NCI-H2107 (cell line): Measurements from ENCODE around the gene CALCOCO2.
"Not testable (repeated sequence)": the region's sequence is repeated elsewhere in the genome, so short reads cannot be mapped to it uniquely, and the experiment has no call there.

Experiments
- DNase-seq: peaks from one replicate; lab custom pipeline; 2025; lab: John Stamatoyannopoulos, UW

CALCOCO2 gene

GRCh38 chr17:48830840-48831548, at the start of gene CALCOCO2:
Gene CALCOCO2, plus strand, starts transcription at chr17:48831035. Its CDS starts 10,673 bp downstream, at chr17:48841708.
- DNase-seq: peak; percentile 87

- no peak for DNase-seq
Measured at GRCh38 chr17:48787828-48788227, 43.0 kb upstream of the CALCOCO2 start.

DNA sequence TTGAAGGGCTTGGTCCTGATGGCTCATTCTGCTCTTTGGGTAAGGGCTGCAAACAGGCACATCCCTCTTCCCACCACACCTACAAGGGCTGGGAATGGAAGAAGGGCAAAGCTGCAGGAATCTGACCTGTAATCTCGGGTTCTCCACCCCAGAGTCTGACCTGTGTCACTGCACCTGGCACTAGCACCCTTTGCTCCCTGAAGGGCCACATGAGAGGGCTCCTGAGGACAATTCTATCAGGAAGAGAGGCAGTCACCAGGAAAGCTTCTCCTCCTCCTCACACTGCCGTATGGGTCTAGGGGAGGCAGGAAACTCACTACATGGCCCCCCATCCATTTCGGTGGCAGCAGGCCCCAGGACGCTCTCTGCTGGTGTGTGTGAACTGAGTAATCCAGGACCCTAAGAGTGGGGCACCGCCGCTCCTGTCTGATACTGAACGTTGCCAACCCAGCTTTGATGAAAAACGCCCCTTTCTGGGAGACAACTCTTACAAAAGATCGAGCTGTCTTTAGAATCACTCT, 40.2 kb upstream of the CALCOCO2 start:
- DNase-seq: no peak

GRCh38 chr17:48791128-48792032, 39.5 kb upstream of the CALCOCO2 start:
- peak; percentile 60 for DNase-seq

DNA sequence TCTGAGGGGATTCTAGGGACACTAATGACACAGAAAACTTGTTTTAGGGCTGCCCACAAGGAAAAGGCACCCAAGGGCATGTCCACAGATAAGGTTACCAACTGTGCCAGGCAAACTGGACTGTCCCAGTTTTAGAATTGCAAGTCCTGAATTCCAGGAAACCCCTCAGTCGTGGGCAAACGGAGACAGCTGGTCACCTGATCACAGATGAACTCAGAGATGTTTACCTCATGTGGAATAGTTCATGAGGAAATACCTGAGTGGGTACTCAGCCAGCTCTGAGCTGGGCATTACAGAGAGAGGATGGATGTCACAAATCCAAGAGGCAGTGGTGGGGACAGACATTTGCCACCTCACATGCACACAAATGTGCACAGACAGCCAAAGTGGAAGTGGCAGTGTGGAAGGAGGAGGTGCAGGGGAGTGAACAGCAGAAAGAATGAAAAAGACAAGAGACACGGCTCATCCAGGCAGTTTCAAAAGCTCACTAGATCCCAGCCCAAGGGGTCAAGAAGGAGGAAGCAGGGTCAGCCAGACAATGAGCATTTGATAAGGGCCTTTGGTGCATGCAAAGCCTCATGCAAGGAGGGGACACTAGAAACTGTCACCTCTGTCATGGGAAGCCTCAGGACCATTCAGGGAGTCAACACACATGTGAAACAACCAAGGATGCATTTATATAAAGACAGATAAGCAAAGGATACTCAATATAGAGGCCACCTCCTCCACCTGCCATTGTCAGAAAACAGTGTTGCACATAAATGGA, 38.6 kb upstream of the CALCOCO2 start:
- no peak for DNase-seq

DNA sequence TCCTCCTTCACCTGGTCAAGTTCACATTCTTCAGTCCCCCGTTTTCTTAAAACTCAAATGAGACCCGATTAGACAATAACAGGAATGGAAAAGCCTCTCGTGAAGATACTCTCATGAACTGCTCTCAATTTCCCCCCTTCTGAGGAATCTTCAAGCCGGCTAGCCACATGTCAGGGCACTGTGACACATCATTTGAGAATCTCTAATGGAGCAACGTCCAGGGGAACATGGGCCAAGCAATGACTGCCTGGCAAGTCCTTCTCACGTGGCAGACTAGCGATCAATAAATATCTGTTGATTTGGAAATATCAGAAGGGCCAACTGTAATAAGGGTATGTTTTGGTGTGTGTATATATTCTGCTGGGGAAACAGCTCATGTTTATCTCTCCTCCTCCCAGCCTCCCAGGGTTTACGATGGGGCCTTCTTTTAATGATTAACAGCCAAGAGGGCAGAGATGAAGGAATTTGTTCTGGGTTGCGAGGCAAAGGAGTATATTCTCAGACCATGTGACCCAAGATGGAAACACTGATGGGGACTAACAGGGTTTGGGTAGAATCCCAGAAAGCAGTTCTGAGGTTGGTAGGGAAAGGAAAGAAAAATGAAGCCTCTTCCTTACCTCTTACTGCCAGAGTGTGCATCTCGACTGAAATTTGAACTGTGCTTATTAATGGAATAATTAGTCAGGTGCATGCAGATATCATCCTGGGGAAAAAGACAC, 35.2 kb upstream of the CALCOCO2 start:
- DNase-seq: no peak

DNA sequence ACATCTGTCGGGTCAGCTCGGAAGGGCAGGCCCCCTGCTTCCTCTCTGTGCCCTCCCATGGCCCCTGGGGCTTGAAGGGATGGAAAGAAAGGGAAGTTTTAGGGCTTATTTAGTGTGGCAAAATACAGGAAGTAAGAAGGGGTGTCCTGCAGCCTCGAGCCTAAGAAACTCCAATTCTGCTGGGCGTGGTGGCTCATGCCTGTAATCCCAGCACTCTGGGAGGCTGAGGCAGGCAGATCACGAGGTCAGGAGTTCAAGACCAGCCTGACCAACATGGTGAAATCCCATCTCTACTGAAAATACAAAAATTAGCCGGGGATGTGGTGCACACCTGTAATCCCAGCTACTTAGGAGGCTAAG, 34.7 kb upstream of the CALCOCO2 start:
- DNase-seq: not testable (repeated sequence)

- DNase-seq: no peak
Measured at GRCh38 chr17:48799069-48799723, 31.6 kb upstream of the CALCOCO2 start.

GRCh38 chr17:48800626-48801217, 30.1 kb upstream of the CALCOCO2 start:
- no peak for DNase-seq

- DNase-seq: peak; percentile 29
Measured at GRCh38 chr17:48804936-48805411, 25.9 kb upstream of the CALCOCO2 start.

DNA sequence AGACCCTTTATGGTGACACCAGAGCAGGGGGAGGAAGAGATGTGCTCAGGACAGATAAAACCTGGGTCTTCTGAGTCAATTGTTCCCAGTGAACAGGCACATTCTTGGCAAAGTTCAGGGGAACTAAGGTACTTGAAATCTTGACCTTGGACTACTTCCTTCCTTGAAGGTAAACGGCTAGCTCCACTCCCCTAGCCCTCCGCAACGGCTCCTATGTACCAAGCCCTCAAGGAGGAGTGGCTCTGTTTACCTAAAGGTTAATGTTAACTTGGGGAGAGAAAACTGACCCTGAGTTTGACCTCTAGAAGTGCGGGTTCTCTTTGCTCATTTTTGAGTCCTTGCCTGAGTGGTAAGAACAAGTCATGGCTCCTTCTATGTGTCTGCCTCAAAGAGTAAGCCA, 21.7 kb upstream of the CALCOCO2 start:
- no peak for DNase-seq

DNA sequence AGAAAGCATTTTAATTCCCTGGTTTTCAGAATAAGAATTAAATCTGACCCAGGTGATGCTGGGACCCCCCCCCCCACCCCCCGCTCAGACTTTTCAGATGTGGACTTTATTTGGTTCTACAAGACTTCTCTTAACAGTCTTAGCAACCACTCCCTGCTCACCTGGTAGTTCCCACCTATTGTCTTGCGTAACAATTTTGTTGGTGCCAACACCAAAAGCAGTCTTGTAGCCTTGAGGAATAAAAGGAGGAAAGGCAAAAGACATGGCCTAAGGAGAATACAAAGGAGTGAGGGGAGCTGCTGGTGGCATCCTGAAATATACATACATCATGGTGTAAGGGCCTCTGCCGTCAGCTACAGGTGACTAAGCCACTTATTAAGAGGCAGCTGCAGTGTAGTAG, 18.8 kb upstream of the CALCOCO2 start:
- no peak for DNase-seq

DNA sequence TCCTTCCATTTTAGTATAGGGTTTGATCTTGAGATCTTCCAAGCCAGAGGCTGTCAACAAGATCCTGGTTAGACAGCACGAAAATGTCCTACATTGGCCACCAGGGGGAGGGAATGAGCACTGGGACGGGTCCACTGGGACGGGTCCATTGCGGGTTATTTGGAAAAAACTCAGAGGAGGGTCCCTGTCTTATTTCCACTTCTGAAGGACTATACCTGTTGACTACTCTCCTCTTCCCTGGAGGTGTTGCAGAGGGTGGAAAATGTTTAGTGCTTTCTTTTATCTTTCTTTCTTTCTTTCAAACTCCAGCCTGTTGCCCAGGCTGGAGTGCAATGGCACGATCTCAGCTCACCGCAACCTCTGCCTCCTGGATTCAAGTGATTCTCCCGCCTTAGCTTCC, 16.3 kb upstream of the CALCOCO2 start:
- DNase-seq: no peak

GRCh38 chr17:48815311-48815710, 15.5 kb upstream of the CALCOCO2 start:
- DNase-seq: no peak

DNA sequence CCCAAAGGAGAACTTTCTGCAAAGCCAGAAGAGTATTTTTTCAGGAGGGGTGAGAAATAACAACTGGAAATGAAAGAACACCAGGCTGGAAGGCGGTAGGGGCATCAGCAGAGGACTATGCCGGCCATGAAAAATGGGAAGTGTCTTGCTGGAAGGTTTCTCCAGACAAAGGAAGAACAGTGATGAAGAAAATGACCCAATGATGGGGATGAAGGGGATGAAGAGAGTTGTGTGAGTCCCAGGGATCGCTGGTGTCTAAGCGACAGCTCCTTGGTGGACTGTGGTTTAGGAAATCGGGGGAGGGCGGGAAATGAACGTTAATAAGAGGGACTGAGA, 14.4 kb upstream of the CALCOCO2 start:
- DNase-seq: no peak

DNA sequence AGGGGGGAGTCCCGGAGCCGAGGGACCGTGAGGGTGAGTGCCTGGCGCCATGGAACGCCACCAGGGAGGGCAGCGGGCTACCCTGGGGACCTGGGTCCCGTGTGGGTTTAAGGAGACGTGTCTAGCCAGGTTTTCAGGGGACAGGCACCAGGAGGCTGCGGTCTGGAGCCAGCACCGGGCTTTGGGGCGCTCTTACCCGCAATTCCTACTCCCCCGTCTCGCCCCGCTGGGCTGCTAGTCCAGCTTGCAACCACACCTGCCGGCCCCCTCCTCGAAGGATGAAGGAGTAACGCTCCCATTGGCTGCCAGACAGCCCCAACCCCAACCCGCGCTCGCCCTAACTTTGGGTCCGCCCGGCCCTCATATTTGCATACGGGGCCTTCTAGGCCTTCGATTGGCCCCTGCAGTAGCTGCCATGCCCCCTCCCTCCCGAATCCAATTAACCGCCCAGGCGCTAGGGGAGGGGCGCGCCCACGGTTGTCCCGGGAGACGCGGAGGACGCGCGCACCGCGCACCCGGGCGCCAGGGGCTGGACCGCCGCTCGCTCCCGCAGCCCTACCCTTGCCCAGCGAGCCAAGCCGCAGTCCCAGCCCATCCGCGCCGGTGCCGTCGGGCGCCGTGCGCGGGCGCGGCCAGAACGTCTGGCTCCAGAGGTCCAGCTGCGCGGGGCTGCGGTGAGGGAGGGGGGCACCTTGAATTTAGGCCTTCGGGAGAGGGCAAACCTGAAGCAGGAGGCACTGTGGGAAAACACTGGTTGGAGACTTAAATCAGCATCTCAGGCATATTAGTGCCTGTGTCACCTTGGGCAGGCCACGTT, 13.9 kb upstream of the CALCOCO2 start, which contains the start of gene TTLL6:
Gene TTLL6, minus strand, starts transcription at position 456 of the 817 bp plus-strand sequence. Its CDS starts 157 bp downstream, at position 299.
- peak; percentile 30 for DNase-seq

GRCh38 chr17:48818361-48818841, 12.4 kb upstream of the CALCOCO2 start:
- DNase-seq: no peak

DNA sequence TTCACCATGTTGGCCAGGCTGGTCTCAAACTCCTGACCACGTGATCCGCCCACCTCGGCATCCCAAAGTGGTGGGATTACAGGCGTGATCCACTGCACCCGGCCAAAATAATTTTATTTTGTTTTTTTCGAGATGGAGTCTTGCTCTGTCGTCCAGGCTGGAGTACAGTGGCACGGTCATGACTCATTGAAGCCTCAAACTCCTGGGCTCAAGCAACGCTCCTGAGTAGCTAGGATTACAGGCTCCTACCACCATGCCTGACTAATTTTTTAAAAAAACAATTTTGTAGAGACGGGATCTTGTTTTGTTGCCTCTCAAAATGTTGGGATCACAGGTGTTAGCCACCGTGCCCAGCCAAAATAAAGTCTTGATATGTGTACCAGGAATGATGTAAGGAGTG, 11.4 kb upstream of the CALCOCO2 start:
- no peak for DNase-seq

GRCh38 chr17:48820936-48821335, 9.9 kb upstream of the CALCOCO2 start:
- DNase-seq: not testable (repeated sequence)
